Sigmoid colon (tissue), 7 donors: Measurements from ENCODE around the gene CCDC178. TPM values are rescaled to one million over a fixed set of nuclear protein-coding genes. Genes with fewer than 3 reads are reported as not detected.
"Not testable (repeated sequence)": the region's sequence is repeated elsewhere in the genome, so short reads cannot be mapped to it uniquely, and the experiment has no call there.

Experiments
- DNase-seq: peaks from one replicate; pipeline ENCODE4 v3.0.0-alpha.2; 2019
- H3K27ac ChIP-seq, 4 donors: fragments of 200-600 bp; sonication (generic); one replicate each; pipeline ENCODE4 v1.5.1; 2016 to 2019; ENCODE audit warnings: mild to moderate bottlenecking in 1 of 4
- H3K27me3 ChIP-seq, 3 donors: fragments of 200-600 bp; sonication (generic); one replicate each; pipeline ENCODE4 v1.5.1; 2019; ENCODE audit warnings: mild to moderate bottlenecking in 1 of 3
- H3K36me3 ChIP-seq, 4 donors: fragments of 200-600 bp; sonication (generic); one replicate each; pipeline ENCODE4 v1.5.1; 2016 to 2019
- H3K4me1 ChIP-seq, 4 donors: fragments of 200-600 bp; sonication (generic); one replicate each; pipeline ENCODE4 v1.5.1; 2017 to 2019
- H3K4me3 ChIP-seq, 4 donors: fragments of 200-600 bp; sonication (generic); one replicate each; pipeline ENCODE4 v1.5.1; 2017 to 2019; ENCODE audit warnings: mild to moderate bottlenecking in 2 of 4, moderate library complexity in 1 of 4
- H3K9me3 ChIP-seq, 4 donors: fragments of 200-600 bp in 3 of 4; sonication (generic) in 3 of 4; one replicate each; pipeline versions ENCODE4 v1.5.1 to v1.6.1; 2013 to 2019
- CTCF ChIP-seq, 4 experiments: fragments of 450-650 bp in 3 of 4; fragments of 200-600 bp in 1 of 4; IDR thresholded peaks; one replicate each; pipeline ENCODE4 v1.5.1; 2016 to 2019; ENCODE audit warnings: antibody characterized with exemption in 4 of 4, mild to moderate bottlenecking in 3 of 4, moderate library complexity in 2 of 4
- EP300 ChIP-seq, 4 donors: sonication (generic); formaldehyde crosslinking; IDR thresholded peaks; one replicate each; pipeline ENCODE4 v1.6.1; 2017; ENCODE audit warnings: antibody characterized with exemption in 4 of 4
- POLR2A ChIP-seq, 2 donors: fragments of 450-650 bp; IDR thresholded peaks; one replicate each; pipeline ENCODE4 v1.6.1; 2016; ENCODE audit warnings: antibody characterized with exemption in 2 of 2, mild to moderate bottlenecking in 2 of 2, moderate library complexity in 2 of 2
- POLR2AphosphoS5 ChIP-seq, 4 donors: sonication (generic); formaldehyde crosslinking; IDR thresholded peaks; one replicate each; pipeline ENCODE4 v1.6.1; 2017; ENCODE audit warnings: antibody characterized with exemption in 4 of 4
- WGBS, 2 donors: extraction: QIAGEN DNeasy Blood & Tissue Kit; methylation state at CpG; one replicate each; pipeline ENCODE4 v1.1.7; 2013; 5-methylcytosine and 5-hydroxymethylcytosine counted together
- intact Hi-C: fragments of 100-400 bp; cut with DNase I; formaldehyde crosslinking; loops from one replicate; pipeline ENCODE4 v1.15.1; 2023
- polyA plus RNA-seq, 3 donors: library from polyadenylated mRNA; stranded (reverse); fragments of 200-250 nt; gene quantifications; one replicate each; pipeline ENCODE4 v1.2.3, GENCODE V29; 2013
- total RNA-seq, 4 donors: library from RNA; depleted of rRNA; stranded (reverse); fragments of >200 nt; gene quantifications; one replicate each; pipeline ENCODE4 v1.1.0, GENCODE V29; 2016
- donor health status: healthy with polysubstance abuse.
- donor health status: Bipolar disorder and iron deficiency.
- donor health status: healthy.

CCDC178 gene
- total and polyA plus RNA-seq, 7 donors: under 0.01 to 1.7 (median 0.66) TPM; not detected in 2

- TF ChIP-seq CTCF (IDR thresholded peaks at IDR 0.05): no peak
- no peak for TF ChIP-seq POLR2AphosphoS5 (IDR thresholded peaks at IDR 0.05)
- TF ChIP-seq POLR2A (IDR thresholded peaks at IDR 0.05): no peak
- no peak for TF ChIP-seq EP300 (IDR thresholded peaks at IDR 0.05)
- H3K4me3 ChIP-seq: no peak overlapping the region
- WGBS, 2 donors: 62 to 68% methylated on average over 3 of the region's 3 CpGs
- H3K9me3 ChIP-seq: no peaks in the 10 kb centered on the region
- H3K4me1 ChIP-seq: no peaks in the 10 kb centered on the region
- H3K27me3 ChIP-seq: no peaks in the 10 kb centered on the region
- H3K36me3 ChIP-seq: no peaks in the 10 kb centered on the region
- intact Hi-C loops: no loop called here
- no peak overlapping the region for H3K27ac ChIP-seq
- no peak for DNase-seq
Observed at GRCh38 chr18:32956591-32957315, 483.8 kb downstream of the CCDC178 start.

- DNase-seq, H3K27me3 ChIP-seq: not testable (repeated sequence)
- WGBS, 2 donors: 92 to 96% methylated on average over 2 of the region's 2 CpGs
Observed at GRCh38 chr18:32952318-32952717, 488.2 kb downstream of the CCDC178 start.

GRCh38 chr18:32937597-32937996, 502.9 kb downstream of the CCDC178 start:
- Histone ChIP-seq H3K9me3 (no peaks in the 10 kb centered on the region), H3K27ac (no peak overlapping the region), H3K36me3 (no peaks in the 10 kb centered on the region), H3K27me3 (no peaks in the 10 kb centered on the region), H3K4me3 (no peak overlapping the region), H3K4me1 (no peaks in the 10 kb centered on the region)
- WGBS, 2 donors: 74 to 80% methylated on average over 5 of the region's 5 CpGs
- TF ChIP-seq POLR2AphosphoS5 (IDR thresholded peaks at IDR 0.05): no peak
- no peak for TF ChIP-seq CTCF (IDR thresholded peaks at IDR 0.05)
- no peak for TF ChIP-seq POLR2A (IDR thresholded peaks at IDR 0.05)
- no peak for TF ChIP-seq EP300 (IDR thresholded peaks at IDR 0.05)
- intact Hi-C loops: no loop called here
- DNase-seq: no peak

More at GRCh38 chr18:32952318-32952717, 488.2 kb downstream of the CCDC178 start:
- H3K9me3 ChIP-seq, H3K27ac ChIP-seq, intact Hi-C loops, H3K4me3 ChIP-seq, H3K36me3 ChIP-seq, H3K4me1 ChIP-seq: not testable (repeated sequence)

- DNase-seq: no peak
- Histone ChIP-seq H3K9me3 (no peaks in the 10 kb centered on the region), H3K27me3 (no peaks in the 10 kb centered on the region), H3K4me3 (no peak overlapping the region), H3K27ac (no peak overlapping the region), H3K4me1 (no peaks in the 10 kb centered on the region), H3K36me3 (no peaks in the 10 kb centered on the region)
- 42 to 74% methylated on average over 1 of the region's 1 CpG for WGBS, 2 donors
- TF ChIP-seq POLR2A (IDR thresholded peaks at IDR 0.05) (no peak), POLR2AphosphoS5 (IDR thresholded peaks at IDR 0.05) (no peak), EP300 (IDR thresholded peaks at IDR 0.05) (no peak), CTCF (IDR thresholded peaks at IDR 0.05) (no peak)
- intact Hi-C loops: no loop called here
Observed at GRCh38 chr18:32937066-32937465, 503.5 kb downstream of the CCDC178 start.

GRCh38 chr18:32934201-32934600, 506.3 kb downstream of the CCDC178 start:
- DNase-seq: no peak
- H3K4me3 ChIP-seq: no peak overlapping the region
- no peaks in the 10 kb centered on the region for H3K36me3 ChIP-seq
- H3K27me3 ChIP-seq: no peaks in the 10 kb centered on the region
- intact Hi-C loops: no loop called here
- H3K9me3 ChIP-seq: no peaks in the 10 kb centered on the region
- no peak for TF ChIP-seq POLR2A (IDR thresholded peaks at IDR 0.05)
- no peak for TF ChIP-seq POLR2AphosphoS5 (IDR thresholded peaks at IDR 0.05)
- TF ChIP-seq EP300 (IDR thresholded peaks at IDR 0.05): no peak
- no peak for TF ChIP-seq CTCF (IDR thresholded peaks at IDR 0.05)
- no peaks in the 10 kb centered on the region for H3K4me1 ChIP-seq
- no peak overlapping the region for H3K27ac ChIP-seq
- WGBS, 2 donors: 65 to 90% methylated on average over 4 of the region's 4 CpGs
